Lung microvascular endothelial cell (primary cell): Measurements from ENCODE around the gene NUP93. TPM values are rescaled to one million over a fixed set of nuclear protein-coding genes. Genes with fewer than 3 reads are reported as not detected.
A peak's percentile ranks its signal among the peaks of the same experiment; 100 is the strongest.

Experiments used
- DNase-seq, 2 donors: peaks; one replicate each; pipeline versions ENCODE4 v3.0.0 to v3.0.0-alpha.2; 2010; ENCODE audit warnings: low read depth in 2 of 2
- total RNA-seq: library from RNA; depleted of rRNA; stranded (reverse); fragments of >200 nt; gene quantifications from 2 replicates; pipeline ENCODE4 v1.2.1, GENCODE V29; 2014

The NUP93 gene
- total RNA-seq, 1 donor from 2014 or later = 50.2 TPM

GRCh38 chr16:56741399-56741798 lies 11.5 kb downstream of the NUP93 start:
- no peak for DNase-seq

- peak in 1 of 2 donors; percentile 80 for DNase-seq
Observed at GRCh38 chr16:56742030-56742984, 12.4 kb downstream of the NUP93 start.

- peak; percentile 60 to 74 for DNase-seq
Observed at GRCh38 chr16:56743840-56744239, 13.9 kb downstream of the NUP93 start.

- no peak for DNase-seq
Observed at GRCh38 chr16:56744996-56745640, 15.2 kb downstream of the NUP93 start.

GRCh38 chr16:56747486-56748045 lies 17.6 kb downstream of the NUP93 start:
- DNase-seq = no peak

- no peak for DNase-seq
Observed at GRCh38 chr16:56748191-56748590, 18.3 kb downstream of the NUP93 start.

- DNase-seq = no peak
Observed at GRCh38 chr16:56748826-56749225, 18.9 kb downstream of the NUP93 start.

GRCh38 chr16:56749672-56750491 lies 20.0 kb downstream of the NUP93 start:
- no peak for DNase-seq

GRCh38 chr16:56753410-56753809 lies 23.5 kb downstream of the NUP93 start:
- DNase-seq = no peak

GRCh38 chr16:56755038-56755437 lies 25.1 kb downstream of the NUP93 start:
- no peak for DNase-seq

- no peak for DNase-seq
Observed at GRCh38 chr16:56758432-56758831, 28.5 kb downstream of the NUP93 start.

- no peak for DNase-seq
Observed at GRCh38 chr16:56758930-56759329, 29.0 kb downstream of the NUP93 start.

- no peak for DNase-seq
Observed at GRCh38 chr16:56763291-56763916, 33.5 kb downstream of the NUP93 start.

GRCh38 chr16:56764835-56765234 lies 34.9 kb downstream of the NUP93 start:
- no peak for DNase-seq

- DNase-seq = no peak
Observed at GRCh38 chr16:56765949-56766348, 36.0 kb downstream of the NUP93 start.

- no peak for DNase-seq
Observed at GRCh38 chr16:56767024-56767423, 37.1 kb downstream of the NUP93 start.

GRCh38 chr16:56769677-56770076 lies 39.7 kb downstream of the NUP93 start:
- no peak for DNase-seq

GRCh38 chr16:56771558-56772279 lies 41.8 kb downstream of the NUP93 start:
- DNase-seq = peak in 1 of 2 donors; percentile 20

- DNase-seq = no peak
Observed at GRCh38 chr16:56773532-56773931, 43.6 kb downstream of the NUP93 start.

- no peak for DNase-seq
Observed at GRCh38 chr16:56774016-56774680, 44.2 kb downstream of the NUP93 start.
